Measurements from ENCODE around the gene HIVEP3.

GRCh38 chr1:41860771-41861170, 58.0 kb downstream of the HIVEP3 start:
- TF ChIP-seq CTCF (IDR thresholded peaks at IDR 0.05) (no peak), POLR2A (IDR thresholded peaks at IDR 0.05; ENCODE audit: low read depth) (no peak), EP300 (IDR thresholded peaks at IDR 0.05) (no peak), POLR2AphosphoS5 (IDR thresholded peaks at IDR 0.05) (no peak)
